HEK293 (cell line): ENCODE results near the gene PRX.

Source experiments
- CTCF ChIA-PET: fragments of 350-600 bp; formaldehyde crosslinking; extraction: SDS; loops from one replicate; lab custom pipeline; 2021; ENCODE audit warnings: antibody characterized with exemption; lab: Yijun Ruan, JAX
- POLR2A ChIA-PET: fragments of 300-600 bp; formaldehyde crosslinking; extraction: SDS; loops from one replicate; lab custom pipeline; 2020; ENCODE audit warnings: antibody characterized with exemption, inconsistent platforms; lab: Yijun Ruan, JAX
- H3K27ac ChIP-seq: fragments of 200-500 bp; sonication (Bioruptor generic); 2 replicates; pipeline ENCODE4 v1.5.1; 2014; ENCODE audit warnings: low read depth, low read length, control low read depth, inconsistent platforms; ENCODE audit errors: extremely low read depth
- H3K36me3 ChIP-seq, 2 experiments: fragments of 200-500 bp in 1 of 2; sonication (Bioruptor generic) in 1 of 2; 1 replicate in 1 of 2; 2 replicates in 1 of 2; pipeline ENCODE4 v1.5.1; 2014 to 2017; ENCODE audit warnings: inconsistent platforms in 2 of 2, low read length in 2 of 2; ENCODE audit not compliant: control insufficient read depth in 2 of 2, insufficient read depth in 1 of 2
- H3K4me1 ChIP-seq: fragments of 200-500 bp; sonication (Bioruptor generic); 2 replicates; pipeline ENCODE4 v1.5.1; 2014; ENCODE audit warnings: mild to moderate bottlenecking, low read length, inconsistent platforms; ENCODE audit not compliant: control insufficient read depth, insufficient read depth
- H3K4me3 ChIP-seq: 2 replicates; pipeline ENCODE4 v1.5.1; 2011; ENCODE audit warnings: low read depth, mild to moderate bottlenecking, control low read depth, low read length, moderate library complexity
- H3K9me3 ChIP-seq: fragments of 200-500 bp; sonication (Bioruptor generic); 2 replicates; pipeline ENCODE4 v1.5.1; 2014; ENCODE audit warnings: low read depth, low read length, inconsistent platforms; ENCODE audit not compliant: control insufficient read depth, insufficient read depth
- EGR2 ChIP-seq: fragments of 450-650 bp; formaldehyde crosslinking; IDR thresholded peaks from 2 replicates; pipeline ENCODE4 v1.5.1; 2016; ENCODE audit warnings: low read depth, missing biosample characterization, missing genetic modification characterization
- GFI1B ChIP-seq: fragments of 450-650 bp; formaldehyde crosslinking; IDR thresholded peaks from 2 replicates; pipeline ENCODE4 v1.5.1; 2016; ENCODE audit warnings: missing biosample characterization, missing genetic modification characterization
- HIC1 ChIP-seq: fragments of 450-650 bp; formaldehyde crosslinking; IDR thresholded peaks from 2 replicates; pipeline ENCODE4 v1.5.1; 2016; ENCODE audit warnings: missing biosample characterization, missing genetic modification characterization
- IKZF3 ChIP-seq: fragments of 450-650 bp; IDR thresholded peaks from 2 replicates; pipeline ENCODE4 v1.5.0; 2018; ENCODE audit warnings: missing biosample characterization, mild to moderate bottlenecking, missing genetic modification characterization, moderate library complexity
- INSM2 ChIP-seq: fragments of 450-650 bp; formaldehyde crosslinking; IDR thresholded peaks from 2 replicates; pipeline ENCODE4 v1.5.1; 2016; ENCODE audit warnings: missing biosample characterization, missing genetic modification characterization
- KLF17 ChIP-seq: fragments of 450-650 bp; formaldehyde crosslinking; IDR thresholded peaks from 2 replicates; pipeline ENCODE4 v1.5.1; 2016; ENCODE audit warnings: missing biosample characterization, missing genetic modification characterization
- PBX3 ChIP-seq: sonication (generic); formaldehyde crosslinking; IDR thresholded peaks from 2 replicates; pipeline ENCODE4 v1.8.1; 2022; ENCODE audit warnings: mild to moderate bottlenecking, moderate library complexity, missing genetic modification reagents
- PRDM6 ChIP-seq: fragments of 450-650 bp; formaldehyde crosslinking; IDR thresholded peaks from 2 replicates; pipeline ENCODE4 v1.5.1; 2017; ENCODE audit warnings: missing biosample characterization, missing genetic modification characterization
- SCRT1 ChIP-seq: fragments of 450-650 bp; formaldehyde crosslinking; IDR thresholded peaks from 2 replicates; pipeline ENCODE4 v1.5.1; 2016; ENCODE audit warnings: missing biosample characterization, missing genetic modification characterization, borderline replicate concordance
- TCF7L2 ChIP-seq: IDR thresholded peaks from 2 replicates; pipeline ENCODE4 v1.6.1; 2011; ENCODE audit warnings: low read depth, mild to moderate bottlenecking, inconsistent platforms, low read length, moderate library complexity, borderline replicate concordance
- WT1 ChIP-seq: fragments of 450-650 bp; formaldehyde crosslinking; IDR thresholded peaks from 2 replicates; pipeline ENCODE4 v1.5.1; 2016; ENCODE audit warnings: missing biosample characterization, missing genetic modification characterization
- ZBTB20 ChIP-seq: fragments of 450-650 bp; formaldehyde crosslinking; IDR thresholded peaks from 2 replicates; pipeline ENCODE4 v1.5.1; 2016; ENCODE audit warnings: missing biosample characterization, missing genetic modification characterization
- ZBTB21 ChIP-seq: fragments of 450-650 bp; formaldehyde crosslinking; IDR thresholded peaks from 2 replicates; pipeline ENCODE4 v1.5.1; 2017; ENCODE audit warnings: missing biosample characterization, missing genetic modification characterization
- ZBTB8A ChIP-seq: fragments of 450-650 bp; formaldehyde crosslinking; IDR thresholded peaks from 2 replicates; pipeline ENCODE4 v1.5.1; 2016; ENCODE audit warnings: missing biosample characterization, missing genetic modification characterization
- ZFP3 ChIP-seq: fragments of 450-650 bp; formaldehyde crosslinking; IDR thresholded peaks from 2 replicates; pipeline ENCODE4 v1.5.1; 2016; ENCODE audit warnings: low read depth, missing biosample characterization, missing genetic modification characterization
- ZNF114 ChIP-seq: fragments of 450-650 bp; formaldehyde crosslinking; IDR thresholded peaks from 2 replicates; pipeline ENCODE4 v1.5.0; 2017; ENCODE audit warnings: missing biosample characterization, missing genetic modification characterization
- ZNF175 ChIP-seq: fragments of 450-650 bp; formaldehyde crosslinking; IDR thresholded peaks from 2 replicates; pipeline ENCODE4 v1.5.1; 2016; ENCODE audit warnings: missing biosample characterization, missing genetic modification characterization
- ZNF184 ChIP-seq: fragments of 450-650 bp; IDR thresholded peaks from 2 replicates; pipeline ENCODE4 v1.5.1; 2018; ENCODE audit warnings: missing biosample characterization, mild to moderate bottlenecking, missing genetic modification characterization
- ZNF202 ChIP-seq: fragments of 450-650 bp; formaldehyde crosslinking; IDR thresholded peaks from 2 replicates; pipeline ENCODE4 v1.5.1; 2016; ENCODE audit warnings: missing biosample characterization, missing genetic modification characterization, borderline replicate concordance
- ZNF292 ChIP-seq: fragments of 450-650 bp; formaldehyde crosslinking; IDR thresholded peaks from 2 replicates; pipeline ENCODE4 v1.5.1; 2016; ENCODE audit warnings: low read depth, missing biosample characterization, missing genetic modification characterization, borderline replicate concordance
- ZNF366 ChIP-seq: fragments of 450-650 bp; formaldehyde crosslinking; conservative IDR thresholded peaks from 2 replicates; pipeline ENCODE4 v1.5.1; 2016; ENCODE audit warnings: missing biosample characterization, missing genetic modification characterization
- ZNF398 ChIP-seq: fragments of 450-650 bp; formaldehyde crosslinking; IDR thresholded peaks from 2 replicates; pipeline ENCODE4 v1.5.1; 2017; ENCODE audit warnings: missing biosample characterization, missing genetic modification characterization
- ZNF561 ChIP-seq: fragments of 450-650 bp; IDR thresholded peaks from 2 replicates; pipeline ENCODE4 v1.5.1; 2018; ENCODE audit warnings: missing biosample characterization, missing genetic modification characterization, borderline replicate concordance
- ZNF701 ChIP-seq: fragments of 450-650 bp; formaldehyde crosslinking; IDR thresholded peaks from 2 replicates; pipeline ENCODE4 v1.5.1; 2016; ENCODE audit warnings: missing biosample characterization, missing genetic modification characterization
- ZNF785 ChIP-seq: fragments of 450-650 bp; formaldehyde crosslinking; IDR thresholded peaks from 2 replicates; pipeline ENCODE4 v1.5.1; 2016; ENCODE audit warnings: missing biosample characterization, missing genetic modification characterization
- ZSCAN5A ChIP-seq: fragments of 450-650 bp; formaldehyde crosslinking; IDR thresholded peaks from 2 replicates; pipeline ENCODE4 v1.5.1; 2016; ENCODE audit warnings: missing biosample characterization, missing genetic modification characterization
- ZXDB ChIP-seq: fragments of 450-650 bp; formaldehyde crosslinking; IDR thresholded peaks from 2 replicates; pipeline ENCODE4 v1.5.1; 2016; ENCODE audit warnings: missing biosample characterization, missing genetic modification characterization

PRX gene

GRCh38 chr19:40365010-40365409 is 48.2 kb downstream of the PRX start (continued):
- TF ChIP-seq KLF17 (tag by site-specific recombination), result no peak
- no peak for TF ChIP-seq ZNF398 (tag by site-specific recombination)
- no peak for TF ChIP-seq ZNF184 (tag by site-specific recombination)
- no peak for TF ChIP-seq ZNF292 (tag by site-specific recombination)
- no peak for TF ChIP-seq INSM2 (tag by site-specific recombination)
- 0 out of 2 replicates have a peak, but pooled peaks have one; percentile 33 for TF ChIP-seq SCRT1 (tag by site-specific recombination)
- TF ChIP-seq WT1 (tag by site-specific recombination), result no peak
- TF ChIP-seq ZNF785 (tag by site-specific recombination), result no peak
- TF ChIP-seq ZNF202 (tag by site-specific recombination), result no peak
- TF ChIP-seq ZBTB8A (tag by site-specific recombination), result no peak
- no peak for TF ChIP-seq ZNF114 (tag by site-specific recombination)
- no peak for TF ChIP-seq GFI1B (tag by site-specific recombination)
- no peak for TF ChIP-seq ZSCAN5A
- TF ChIP-seq ZNF561 (tag by site-specific recombination), result no peak
- TF ChIP-seq ZBTB21 (tag by site-specific recombination), result no peak
- peak; percentile 60 for TF ChIP-seq IKZF3 (tag by site-specific recombination)

GRCh38 chr19:40363069-40363468 is 50.1 kb downstream of the PRX start:
- H3K27ac ChIP-seq, result no peak overlapping the region; the same call in 1 of the 2 replicates
- peaks cover 19 to 35% of the 10 kb centered on the region in 2 experiments for H3K36me3 ChIP-seq
- no peak overlapping the region for H3K4me3 ChIP-seq
- POLR2A ChIA-PET, result interaction anchor here (1.2 kb wide), 1 partner anchor 63 kb away, joined by 3 read pairs; the partner anchor contains the start of gene SERTAD1
- CTCF ChIA-PET, result interaction anchor here (0.6 to 2.6 kb wide), 4 partner anchors 58 to 272 kb away, joined by 3 to 15 read pairs (median 4); no protein-coding TSS in a partner anchor
- peaks cover 36% of the 10 kb centered on the region for H3K4me1 ChIP-seq
- H3K9me3 ChIP-seq, result no peaks in the 10 kb centered on the region
- TF ChIP-seq EGR2 (tag by site-specific recombination) (peak; percentile 73), PBX3 (no peak), ZFP3 (tag by site-specific recombination) (no peak), TCF7L2 (no peak), ZNF175 (tag by site-specific recombination) (no peak), HIC1 (no peak), ZXDB (tag by site-specific recombination) (no peak), ZNF366 (tag by site-specific recombination) (0 out of 2 replicates have a peak, but pooled peaks have one; percentile 18), PRDM6 (tag by site-specific recombination) (no peak), ZNF701 (tag by site-specific recombination) (no peak), ZBTB20 (tag by site-specific recombination) (no peak)
